HPDE6-E6E7 (cell line): Measurements from ENCODE around the gene RALGDS.
"Not testable (repeated sequence)": the region's sequence is repeated elsewhere in the genome, so short reads cannot be mapped to it uniquely, and the experiment has no call there.

Source experiments
- DNase-seq: peaks from one replicate; pipeline ENCODE4 v3.0.0; 2011; ENCODE audit warnings: missing footprints; ENCODE audit errors: extremely low spot score

The RALGDS gene

GRCh38 chr9:133088146-133088750 lies 32.8 kb downstream of the RALGDS start:
- no peak for DNase-seq

- DNase-seq: no peak
Observed at GRCh38 chr9:133087429-133088145, 33.5 kb downstream of the RALGDS start.

GRCh38 chr9:133086894-133087293 lies 34.1 kb downstream of the RALGDS start:
- DNase-seq: no peak

- DNase-seq: not testable (repeated sequence)
Observed at GRCh38 chr9:133086212-133086860, 34.7 kb downstream of the RALGDS start.

GRCh38 chr9:133083688-133084087 lies 37.4 kb downstream of the RALGDS start:
- not testable (repeated sequence) for DNase-seq

- not testable (repeated sequence) for DNase-seq
Observed at GRCh38 chr9:133081957-133082644, 38.9 kb downstream of the RALGDS start.

GRCh38 chr9:133080786-133081779 lies 40.0 kb downstream of the RALGDS start:
- DNase-seq: not testable (repeated sequence)

GRCh38 chr9:133080161-133080560 lies 40.9 kb downstream of the RALGDS start:
- DNase-seq: no peak

GRCh38 chr9:133078486-133078885 lies 42.6 kb downstream of the RALGDS start:
- no peak for DNase-seq

- no peak for DNase-seq
Observed at GRCh38 chr9:133076691-133077090, 44.3 kb downstream of the RALGDS start.

GRCh38 chr9:133075925-133076630 lies 45.0 kb downstream of the RALGDS start:
- no peak for DNase-seq

- no peak for DNase-seq
Observed at GRCh38 chr9:133074111-133074651, 46.9 kb downstream of the RALGDS start.

- no peak for DNase-seq
Observed at GRCh38 chr9:133073086-133074014, 47.7 kb downstream of the RALGDS start.

- DNase-seq: not testable (repeated sequence)
Observed at GRCh38 chr9:133072210-133072609, 48.8 kb downstream of the RALGDS start.

GRCh38 chr9:133071484-133072150 lies 49.4 kb downstream of the RALGDS start:
- DNase-seq: no peak

GRCh38 chr9:133070985-133071384 lies 50.1 kb downstream of the RALGDS start:
- DNase-seq: not testable (repeated sequence)

GRCh38 chr9:133070500-133070961 lies 50.5 kb downstream of the RALGDS start:
- DNase-seq: not testable (repeated sequence)

- DNase-seq: not testable (repeated sequence)
Observed at GRCh38 chr9:133068431-133068830, 52.6 kb downstream of the RALGDS start.
